Measurements from ENCODE around the gene SRSF9.

The SRSF9 gene

GRCh38 chr12:120468821-120469449, 613 bp downstream of the SRSF9 start:
- Histone ChIP-seq H2BK15ac (ENCODE audit: low read depth, poor library complexity, severe bottlenecking) (peak overlapping the region; percentile 100), H3K4me2 (ENCODE audit: low read length, poor library complexity, severe bottlenecking) (peak overlapping the region; percentile 93), H2BK120ac (ENCODE audit: low read depth, low read length) (peak overlapping the region; percentile 93), H3K18ac (ENCODE audit: low read depth in 1 of 2, low read length in 2 of 2) (peak overlapping the region; percentile 99 to 100), H3K9me3 (ENCODE audit: control insufficient read depth, low read length) (no peaks in the 10 kb centered on the region), H3K4ac (ENCODE audit: low read depth in 1 of 2, low read length in 2 of 2) (peak overlapping the region; percentile 99), H3K14ac (ENCODE audit: low read length in 2 of 2) (peak overlapping the region; percentile 69 to 99), H3K4me1 (ENCODE audit: control insufficient read depth, insufficient read depth, low read depth, low read length) (peaks cover 12% of the 10 kb centered on the region), H3K36me3 (ENCODE audit: control insufficient read depth in 1 of 2, insufficient read depth in 2 of 2, low read depth in 1 of 2, low read length in 2 of 2) (peaks cover 5 to 30% of the 10 kb centered on the region in 2 experiments), H2BK5ac (ENCODE audit: low read depth, low read length, poor library complexity, severe bottlenecking) (peak overlapping the region; percentile 87), H3K4me3 (ENCODE audit: insufficient read depth in 1 of 2, low read depth in 1 of 2, low read length in 2 of 2) (peak overlapping the region; percentile 93 to 100), H3K27me3 (ENCODE audit: control insufficient read depth in 1 of 2, insufficient read depth in 1 of 2, low read length in 2 of 2) (no peaks in the 10 kb centered on the region), H3K27ac (ENCODE audit: low read length, poor library complexity, severe bottlenecking) (peak overlapping the region; percentile 93), H2AK5ac (ENCODE audit: low read length, severe bottlenecking) (peak overlapping the region; percentile 55), H2BK12ac (ENCODE audit: low read length in 2 of 2) (peak overlapping the region; percentile 83 to 96), H2AFZ (ENCODE audit: low read depth, low read length) (peak overlapping the region; percentile 72), H3K79me1 (replicated peaks; ENCODE audit: low read length, poor library complexity, severe bottlenecking) (peaks cover 15% of the 10 kb centered on the region), H3K23ac (ENCODE audit: low read length in 2 of 2) (peak overlapping the region; percentile 87 to 100), H4K91ac (ENCODE audit: low read length) (peak overlapping the region; percentile 99), H4K8ac (ENCODE audit: low read length) (peak overlapping the region; percentile 99), H3K9ac (ENCODE audit: low read length) (peak overlapping the region; percentile 92)
- WGBS: under 1% methylated on average over 50 of the region's 57 CpGs
- DNase-seq: peak; percentile 29

GRCh38 chr12:120468325-120468820, 1.2 kb downstream of the SRSF9 start:
- peak; percentile 78 for DNase-seq
- peaks cover 17% of the 10 kb centered on the region for H3K79me1 ChIP-seq (replicated peaks; ENCODE audit: low read length, poor library complexity, severe bottlenecking)

GRCh38 chr12:120467439-120467838, 2.1 kb downstream of the SRSF9 start:
- no peak overlapping the region for H2BK5ac ChIP-seq (ENCODE audit: low read depth, low read length, poor library complexity, severe bottlenecking)
- peaks cover 15% of the 10 kb centered on the region for H3K79me1 ChIP-seq (replicated peaks; ENCODE audit: low read length, poor library complexity, severe bottlenecking)
- H2AK5ac ChIP-seq (ENCODE audit: low read length, severe bottlenecking): no peak overlapping the region
- no peak overlapping the region for H3K23ac ChIP-seq (ENCODE audit: low read length in 2 of 2)
- no peak for DNase-seq
- H3K9me3 ChIP-seq (ENCODE audit: control insufficient read depth, low read length): no peaks in the 10 kb centered on the region
- H2BK120ac ChIP-seq (ENCODE audit: low read depth, low read length): no peak overlapping the region
- no peak overlapping the region for H3K4me2 ChIP-seq (ENCODE audit: low read length, poor library complexity, severe bottlenecking)
- peaks cover 12% of the 10 kb centered on the region for H3K4me1 ChIP-seq (ENCODE audit: control insufficient read depth, insufficient read depth, low read depth, low read length)
- H3K4me3 ChIP-seq (ENCODE audit: insufficient read depth in 1 of 2, low read depth in 1 of 2, low read length in 2 of 2): peak overlapping the region in 1 of 2 experiments; percentile 93
- no peak overlapping the region for H2BK12ac ChIP-seq (ENCODE audit: low read length in 2 of 2)
- H3K27me3 ChIP-seq (ENCODE audit: control insufficient read depth in 1 of 2, insufficient read depth in 1 of 2, low read length in 2 of 2): no peaks in the 10 kb centered on the region
- H3K36me3 ChIP-seq (ENCODE audit: control insufficient read depth in 1 of 2, insufficient read depth in 2 of 2, low read depth in 1 of 2, low read length in 2 of 2): peaks cover 17 to 45% of the 10 kb centered on the region in 2 experiments
- no peak overlapping the region for H2AFZ ChIP-seq (ENCODE audit: low read depth, low read length)
- no peak overlapping the region for H3K18ac ChIP-seq (ENCODE audit: low read depth in 1 of 2, low read length in 2 of 2)
- WGBS: 97% methylated on average over 5 of the region's 6 CpGs
- no peak overlapping the region for H3K4ac ChIP-seq (ENCODE audit: low read depth in 1 of 2, low read length in 2 of 2)
- no peak overlapping the region for H2BK15ac ChIP-seq (ENCODE audit: low read depth, poor library complexity, severe bottlenecking)
- H4K8ac ChIP-seq (ENCODE audit: low read length): no peak overlapping the region
- H3K9ac ChIP-seq (ENCODE audit: low read length): peak overlapping the region; percentile 92
- H3K27ac ChIP-seq (ENCODE audit: low read length, poor library complexity, severe bottlenecking): no peak overlapping the region
- no peak overlapping the region for H3K14ac ChIP-seq (ENCODE audit: low read length in 2 of 2)
- no peak overlapping the region for H4K91ac ChIP-seq (ENCODE audit: low read length)

More at GRCh38 chr12:120468325-120468820, 1.2 kb downstream of the SRSF9 start:
- Histone ChIP-seq H3K27ac (ENCODE audit: low read length, poor library complexity, severe bottlenecking) (peak overlapping the region; percentile 78), H2BK15ac (ENCODE audit: low read depth, poor library complexity, severe bottlenecking) (peak overlapping the region; percentile 38), H3K4me2 (ENCODE audit: low read length, poor library complexity, severe bottlenecking) (peak overlapping the region; percentile 93), H3K9ac (ENCODE audit: low read length) (peak overlapping the region; percentile 92), H3K4me3 (ENCODE audit: insufficient read depth in 1 of 2, low read depth in 1 of 2, low read length in 2 of 2) (peak overlapping the region; percentile 93 to 100), H4K8ac (ENCODE audit: low read length) (peak overlapping the region; percentile 80), H3K23ac (ENCODE audit: low read length in 2 of 2) (peak overlapping the region in 1 of 2 experiments; percentile 66), H2BK120ac (ENCODE audit: low read depth, low read length) (peak overlapping the region; percentile 93), H3K9me3 (ENCODE audit: control insufficient read depth, low read length) (no peaks in the 10 kb centered on the region), H4K91ac (ENCODE audit: low read length) (no peak overlapping the region), H2AK5ac (ENCODE audit: low read length, severe bottlenecking) (no peak overlapping the region), H2BK12ac (ENCODE audit: low read length in 2 of 2) (no peak overlapping the region), H3K18ac (ENCODE audit: low read depth in 1 of 2, low read length in 2 of 2) (no peak overlapping the region), H3K27me3 (ENCODE audit: control insufficient read depth in 1 of 2, insufficient read depth in 1 of 2, low read length in 2 of 2) (no peaks in the 10 kb centered on the region), H3K36me3 (ENCODE audit: control insufficient read depth in 1 of 2, insufficient read depth in 2 of 2, low read depth in 1 of 2, low read length in 2 of 2) (peaks cover 10 to 36% of the 10 kb centered on the region in 2 experiments), H3K4me1 (ENCODE audit: control insufficient read depth, insufficient read depth, low read depth, low read length) (peaks cover 12% of the 10 kb centered on the region), H3K4ac (ENCODE audit: low read depth in 1 of 2, low read length in 2 of 2) (no peak overlapping the region), H2BK5ac (ENCODE audit: low read depth, low read length, poor library complexity, severe bottlenecking) (peak overlapping the region; percentile 66), H3K14ac (ENCODE audit: low read length in 2 of 2) (no peak overlapping the region), H2AFZ (ENCODE audit: low read depth, low read length) (no peak overlapping the region)
- WGBS: 3% methylated on average over 22 of the region's 23 CpGs

GRCh38 chr12:120466560-120467315, 2.8 kb downstream of the SRSF9 start:
- 86% methylated on average over 7 of the region's 8 CpGs for WGBS

More at GRCh38 chr12:120466560-120467315, 2.8 kb downstream of the SRSF9 start:
- no peak overlapping the region for H4K8ac ChIP-seq (ENCODE audit: low read length)
- no peak overlapping the region for H3K4me3 ChIP-seq (ENCODE audit: insufficient read depth in 1 of 2, low read depth in 1 of 2, low read length in 2 of 2)
- H2BK120ac ChIP-seq (ENCODE audit: low read depth, low read length): no peak overlapping the region
- peaks cover 12% of the 10 kb centered on the region for H3K4me1 ChIP-seq (ENCODE audit: control insufficient read depth, insufficient read depth, low read depth, low read length)
- no peaks in the 10 kb centered on the region for H3K27me3 ChIP-seq (ENCODE audit: control insufficient read depth in 1 of 2, insufficient read depth in 1 of 2, low read length in 2 of 2)
- peak; percentile 52 for DNase-seq
- no peak overlapping the region for H3K4me2 ChIP-seq (ENCODE audit: low read length, poor library complexity, severe bottlenecking)
- H3K9me3 ChIP-seq (ENCODE audit: control insufficient read depth, low read length): no peaks in the 10 kb centered on the region
- H4K91ac ChIP-seq (ENCODE audit: low read length): no peak overlapping the region
- H2BK12ac ChIP-seq (ENCODE audit: low read length in 2 of 2): no peak overlapping the region
- peak overlapping the region; percentile 59 for H3K9ac ChIP-seq (ENCODE audit: low read length)
- H3K23ac ChIP-seq (ENCODE audit: low read length in 2 of 2): no peak overlapping the region
- H3K18ac ChIP-seq (ENCODE audit: low read depth in 1 of 2, low read length in 2 of 2): no peak overlapping the region
- H3K4ac ChIP-seq (ENCODE audit: low read depth in 1 of 2, low read length in 2 of 2): no peak overlapping the region
- no peak overlapping the region for H2AFZ ChIP-seq (ENCODE audit: low read depth, low read length)
- H3K79me1 ChIP-seq (replicated peaks; ENCODE audit: low read length, poor library complexity, severe bottlenecking): peaks cover 15% of the 10 kb centered on the region
- peaks cover 20 to 52% of the 10 kb centered on the region in 2 experiments for H3K36me3 ChIP-seq (ENCODE audit: control insufficient read depth in 1 of 2, insufficient read depth in 2 of 2, low read depth in 1 of 2, low read length in 2 of 2)
- no peak overlapping the region for H2BK5ac ChIP-seq (ENCODE audit: low read depth, low read length, poor library complexity, severe bottlenecking)
- no peak overlapping the region for H2BK15ac ChIP-seq (ENCODE audit: low read depth, poor library complexity, severe bottlenecking)
- no peak overlapping the region for H2AK5ac ChIP-seq (ENCODE audit: low read length, severe bottlenecking)
- H3K14ac ChIP-seq (ENCODE audit: low read length in 2 of 2): no peak overlapping the region
- H3K27ac ChIP-seq (ENCODE audit: low read length, poor library complexity, severe bottlenecking): no peak overlapping the region
